ENCODE measurements around the gene MLST8.

The MLST8 gene, protein sequence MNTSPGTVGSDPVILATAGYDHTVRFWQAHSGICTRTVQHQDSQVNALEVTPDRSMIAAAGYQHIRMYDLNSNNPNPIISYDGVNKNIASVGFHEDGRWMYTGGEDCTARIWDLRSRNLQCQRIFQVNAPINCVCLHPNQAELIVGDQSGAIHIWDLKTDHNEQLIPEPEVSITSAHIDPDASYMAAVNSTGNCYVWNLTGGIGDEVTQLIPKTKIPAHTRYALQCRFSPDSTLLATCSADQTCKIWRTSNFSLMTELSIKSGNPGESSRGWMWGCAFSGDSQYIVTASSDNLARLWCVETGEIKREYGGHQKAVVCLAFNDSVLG

DNA sequence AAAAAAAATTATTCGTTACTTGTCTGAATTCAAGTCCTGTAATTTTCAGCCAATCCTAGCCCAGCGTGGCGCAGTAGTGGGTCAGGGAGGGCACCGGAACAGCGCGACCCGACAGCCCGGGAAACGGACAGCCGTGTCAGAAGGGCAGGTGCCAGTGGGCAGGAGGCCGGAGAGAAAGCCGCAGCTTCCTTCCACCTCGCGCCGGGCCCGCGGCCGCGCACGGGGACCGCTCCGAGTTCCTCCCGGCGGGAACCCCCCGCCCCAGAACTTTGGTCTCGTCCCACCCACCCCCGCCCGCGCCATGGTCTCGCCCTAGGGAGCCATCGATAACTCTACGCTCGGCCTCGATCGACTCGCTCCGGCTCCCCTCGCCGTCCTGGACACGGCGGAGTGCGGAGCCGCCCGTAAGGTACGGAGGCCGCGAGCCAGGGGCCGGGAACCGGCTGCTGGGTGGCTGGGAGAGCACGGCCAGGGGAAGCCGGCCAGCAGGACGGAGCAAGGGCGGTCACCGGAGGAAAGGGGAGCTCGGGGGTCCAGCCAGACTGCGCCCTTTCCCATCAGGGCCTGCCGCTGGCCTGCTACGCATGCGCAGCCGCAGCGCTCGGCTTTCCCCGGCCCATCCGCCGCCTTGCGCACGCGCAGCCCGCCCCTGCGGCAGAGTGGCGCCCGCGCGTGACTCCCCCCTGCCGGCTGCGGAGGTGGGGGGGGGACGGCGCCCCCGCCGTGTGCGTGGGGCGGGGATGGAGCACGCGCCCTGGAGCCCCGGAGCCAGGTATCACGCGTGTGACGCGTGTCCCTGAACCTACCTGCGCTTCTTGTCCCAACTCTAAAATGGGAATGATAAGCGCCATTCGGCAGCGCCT lies at the start of gene MLST8:
Gene MLST8 (plus strand): TSS at position 351 of the 863 bp plus-strand sequence. CDS start 632 bp downstream, outside the sequence.
- DNase-seq, result peak; percentile 72

DNA sequence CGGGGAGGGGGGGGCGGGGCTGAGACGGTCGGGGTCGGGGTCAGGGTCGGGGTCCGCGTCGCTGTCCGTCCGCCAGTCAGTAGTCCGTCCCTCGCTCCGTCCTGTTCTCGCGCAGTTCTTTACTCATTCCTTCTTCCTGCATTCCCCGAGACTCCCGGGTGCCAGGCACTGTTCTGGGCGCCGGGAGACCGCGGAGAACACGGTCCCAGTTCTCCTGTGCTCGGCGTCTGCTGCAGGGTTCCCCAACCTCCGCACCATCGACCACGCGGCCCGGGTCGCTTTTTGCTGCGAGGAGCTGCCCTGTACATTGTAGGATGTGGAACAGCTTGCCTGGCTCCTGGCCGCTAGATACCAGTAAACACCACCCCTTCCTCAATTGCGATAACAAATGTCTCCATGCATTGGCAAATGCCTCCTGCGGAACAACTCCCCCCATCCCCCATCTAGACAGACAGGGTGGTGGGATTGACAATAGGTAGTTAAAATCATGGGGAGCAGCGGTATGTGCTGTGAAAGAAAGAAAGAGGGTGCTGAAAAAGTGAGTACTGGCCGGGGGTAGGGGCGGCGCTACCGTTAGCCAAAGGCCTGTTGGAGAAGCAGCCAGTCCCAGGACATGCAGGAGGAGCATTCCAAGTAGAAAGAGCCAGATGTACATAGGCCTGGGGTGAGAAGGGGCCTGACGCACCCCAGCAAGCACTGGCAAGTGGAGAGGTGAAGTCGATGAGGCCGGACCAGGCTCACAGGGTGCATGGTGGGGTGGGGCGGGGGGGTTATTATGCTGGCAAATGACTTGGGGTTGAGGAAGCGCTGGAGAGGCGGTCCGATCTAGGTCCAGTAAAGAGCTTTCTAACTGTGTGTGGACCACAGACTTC lies 49.0 kb upstream of the MLST8 start:
- peak; percentile 38 for DNase-seq

DNA sequence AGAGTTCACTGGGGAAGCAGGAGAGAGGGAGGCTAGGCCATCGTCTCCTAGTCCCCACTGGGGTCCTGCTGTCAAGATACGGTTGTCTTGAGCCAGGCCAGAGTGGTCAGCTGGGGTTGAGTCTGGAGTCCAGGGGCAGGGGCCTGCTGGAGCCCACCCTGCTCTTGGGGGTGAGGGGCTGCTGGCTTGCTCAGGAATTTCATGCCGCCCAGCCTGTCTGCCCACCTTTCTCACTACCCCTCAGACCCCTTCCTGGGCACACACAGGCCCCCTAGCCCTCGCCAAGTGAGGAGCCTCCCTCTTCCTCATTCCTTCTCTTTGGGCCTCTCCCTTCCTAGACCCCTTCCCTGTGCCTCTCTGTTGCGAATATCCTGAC lies 48.4 kb upstream of the MLST8 start:
- no peak for DNase-seq

DNA sequence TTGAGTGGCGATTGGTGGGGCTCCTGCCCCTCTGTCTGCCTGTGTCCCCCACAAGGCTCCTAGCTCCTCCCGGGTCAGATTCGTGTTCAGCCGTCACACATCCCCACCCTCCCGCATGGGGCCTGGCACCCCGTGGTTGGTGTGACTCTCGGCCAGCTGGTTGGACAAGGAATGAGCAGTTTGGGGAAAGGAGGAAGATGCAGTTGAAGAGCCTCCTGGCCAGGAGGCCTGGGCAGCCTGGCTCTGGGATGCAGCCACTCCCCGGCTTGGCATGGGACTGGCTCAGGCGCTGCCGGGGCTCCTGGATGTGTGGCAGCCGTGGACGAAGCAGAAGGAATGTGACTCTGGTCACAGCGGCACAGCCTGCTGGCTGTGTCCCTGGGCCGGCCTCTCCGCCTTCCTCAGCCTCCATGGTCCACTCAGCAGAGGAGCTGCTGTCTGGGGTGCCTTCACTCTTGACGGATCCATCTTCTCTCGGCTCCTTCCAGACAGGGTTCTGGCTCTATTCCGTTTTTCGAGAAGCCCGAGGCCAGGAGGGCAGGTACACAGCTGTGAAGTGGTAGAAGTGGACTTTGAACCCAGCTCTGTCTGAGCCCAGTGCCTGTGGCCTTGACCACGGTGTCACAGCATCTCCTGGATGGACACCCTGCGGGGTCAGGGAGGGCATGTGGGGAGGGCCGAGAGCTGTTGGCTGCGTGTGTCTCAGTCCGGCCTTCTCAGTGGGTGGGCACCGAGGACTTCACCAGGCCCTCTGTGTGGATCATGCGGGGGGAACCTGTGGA lies 47.6 kb upstream of the MLST8 start:
- DNase-seq, result no peak

DNA sequence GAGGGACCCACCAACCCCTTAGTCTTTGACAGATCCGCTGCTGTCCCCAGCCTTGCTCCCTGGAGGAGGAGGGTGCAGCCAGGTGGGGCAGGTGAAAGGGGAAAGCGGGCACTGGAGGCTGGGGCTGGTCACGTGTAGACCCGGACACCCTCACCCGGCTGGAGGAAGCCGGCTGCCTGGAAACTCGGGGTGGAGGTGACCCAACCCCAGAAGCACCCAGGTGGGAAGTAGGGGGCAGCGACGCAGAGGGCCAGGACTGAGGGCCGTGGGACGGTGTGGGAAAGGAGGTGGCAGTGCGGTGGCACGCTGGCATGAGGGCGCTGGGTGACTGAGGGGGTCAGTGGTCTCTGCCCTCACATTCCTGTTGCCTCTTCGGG lies 47.0 kb upstream of the MLST8 start:
- no peak for DNase-seq

DNA sequence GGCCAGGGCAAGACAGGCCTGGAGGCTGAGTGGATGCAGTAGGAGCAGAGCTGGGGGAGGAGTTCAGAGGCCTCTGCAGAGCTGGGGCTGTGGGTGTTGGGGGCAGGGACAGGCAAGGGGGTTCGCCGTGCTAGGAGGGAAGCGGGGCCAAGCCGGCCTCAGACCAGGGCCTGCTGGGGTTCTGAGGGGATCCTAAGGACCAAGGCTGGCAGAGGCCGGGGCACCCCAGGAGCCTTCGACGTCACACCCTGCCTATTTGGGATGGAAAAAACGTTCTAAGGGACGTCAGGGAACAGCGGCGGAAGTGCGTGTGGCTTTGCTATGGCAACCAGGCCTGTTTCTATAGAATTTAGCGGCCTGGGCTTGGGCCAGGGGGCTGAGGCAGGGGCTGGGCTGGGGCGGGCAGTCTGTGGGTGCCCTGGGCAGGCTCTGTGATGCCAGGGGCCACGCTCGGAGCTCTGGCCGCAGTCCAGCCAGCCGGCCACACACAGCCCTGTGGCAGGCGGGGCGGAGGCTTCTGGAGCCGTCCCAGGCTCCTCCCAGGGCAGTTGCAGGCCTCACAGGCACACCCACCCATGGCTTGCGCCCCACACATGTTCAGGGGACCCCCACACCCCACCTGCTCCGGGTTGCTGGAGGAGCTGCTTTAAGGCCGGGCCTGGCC lies 45.9 kb upstream of the MLST8 start:
- DNase-seq, result no peak

DNA sequence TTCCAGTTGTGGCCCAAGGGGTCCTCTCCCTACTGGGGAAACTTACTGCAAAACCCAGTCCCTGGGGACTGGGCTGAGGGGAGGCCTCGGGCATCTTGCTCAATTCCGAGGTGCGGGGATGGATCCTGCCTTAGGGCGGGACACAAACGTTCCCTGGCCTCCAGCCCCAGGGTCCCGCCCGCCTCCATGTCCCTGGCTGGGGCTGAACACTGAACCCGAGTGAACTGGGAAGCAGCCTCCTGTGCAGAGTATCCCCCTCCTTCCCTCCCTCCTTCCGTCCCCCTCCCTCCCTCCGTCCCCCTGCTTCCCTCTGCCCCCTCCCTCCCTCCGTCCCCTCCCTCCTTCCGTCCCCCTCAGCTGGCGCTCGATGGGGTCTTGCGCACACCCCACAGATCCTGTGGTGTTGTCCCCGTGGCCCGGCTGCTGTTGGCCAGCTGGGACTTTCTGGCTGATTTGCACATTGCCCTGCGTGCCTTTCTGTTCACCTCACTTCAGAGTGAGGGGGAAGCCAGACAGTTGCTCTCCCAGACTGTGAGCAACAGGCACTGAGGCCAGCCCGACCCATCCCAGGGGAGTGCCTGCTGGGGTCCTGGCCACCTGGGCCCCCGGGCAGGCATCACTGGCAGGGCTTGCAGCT lies 44.2 kb upstream of the MLST8 start:
- no peak for DNase-seq

DNA sequence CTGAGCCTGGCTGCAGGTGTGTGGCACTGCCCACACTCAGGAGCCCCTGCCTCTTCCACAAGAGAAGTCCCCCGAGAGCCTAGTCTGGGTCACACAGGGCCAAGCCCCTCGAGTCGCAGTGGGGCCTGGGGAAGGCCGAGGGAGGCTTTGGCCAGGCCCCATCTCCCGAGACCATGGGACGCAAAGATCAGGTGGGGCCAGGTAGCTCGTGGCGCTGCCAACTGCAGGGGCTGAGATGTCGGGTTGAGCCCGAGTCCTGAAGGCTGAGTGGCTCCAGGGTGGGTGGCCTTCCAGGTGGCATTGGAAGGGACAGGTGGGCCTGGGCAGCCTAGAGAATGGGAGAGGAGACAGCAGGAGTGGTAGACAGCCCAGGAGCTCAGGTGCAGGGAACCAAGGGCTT lies 43.3 kb upstream of the MLST8 start:
- no peak for DNase-seq

DNA sequence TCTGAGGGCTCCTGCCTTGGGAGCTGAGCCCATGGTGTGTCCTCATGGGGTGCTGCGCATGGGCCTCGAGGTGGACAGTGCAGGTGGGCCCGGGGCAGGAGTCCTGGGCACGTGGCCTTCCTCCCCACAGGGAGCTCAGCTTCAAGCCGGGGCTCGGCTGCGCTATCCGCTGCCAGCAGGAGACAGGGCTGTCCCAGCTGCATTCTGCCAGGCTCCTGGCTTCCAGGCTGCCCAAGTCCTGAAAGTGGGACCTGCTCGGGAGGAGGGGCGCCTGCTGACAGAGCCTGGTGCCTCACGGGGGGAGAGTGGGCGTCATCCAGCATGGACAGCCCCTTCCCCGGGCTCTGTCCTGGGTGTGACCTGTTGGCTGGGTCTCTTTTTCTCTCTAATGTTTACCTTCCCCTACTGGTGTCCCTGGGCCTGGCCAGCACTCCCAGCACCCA lies 42.6 kb upstream of the MLST8 start:
- DNase-seq, result no peak

DNA sequence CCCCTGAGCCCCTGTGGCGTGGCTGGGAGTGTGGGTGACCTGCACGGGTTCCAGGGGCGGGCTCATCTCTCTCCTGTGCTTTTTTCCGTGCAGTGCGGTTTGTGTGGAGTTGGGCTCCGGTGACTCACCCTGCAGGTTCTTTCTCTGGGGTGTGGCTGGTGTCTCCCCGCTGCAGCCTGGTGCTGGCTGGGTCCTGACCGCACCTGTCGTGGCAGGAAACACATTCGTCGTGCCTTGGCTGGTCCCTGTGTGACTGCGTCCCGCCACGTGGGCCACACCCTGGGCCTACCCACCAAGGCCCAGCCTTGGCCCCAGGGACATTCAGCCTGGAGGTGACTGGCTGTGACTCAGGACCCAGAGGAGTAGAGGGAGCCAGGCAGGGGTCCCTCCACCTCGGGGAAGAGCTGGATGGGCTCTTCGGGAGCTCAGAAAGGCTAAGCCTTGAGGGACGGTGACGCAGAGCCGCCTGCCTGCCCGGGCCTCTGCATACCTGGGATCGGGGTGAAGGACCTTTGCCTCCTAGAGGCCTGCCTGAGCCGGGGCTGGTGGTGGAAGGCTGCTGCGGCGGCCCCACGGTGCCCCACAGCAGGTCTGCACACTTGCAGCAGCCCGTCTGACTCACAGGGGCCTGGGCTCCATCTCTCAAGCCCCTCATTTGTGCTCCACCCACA lies 41.9 kb upstream of the MLST8 start:
- DNase-seq, result no peak

DNA sequence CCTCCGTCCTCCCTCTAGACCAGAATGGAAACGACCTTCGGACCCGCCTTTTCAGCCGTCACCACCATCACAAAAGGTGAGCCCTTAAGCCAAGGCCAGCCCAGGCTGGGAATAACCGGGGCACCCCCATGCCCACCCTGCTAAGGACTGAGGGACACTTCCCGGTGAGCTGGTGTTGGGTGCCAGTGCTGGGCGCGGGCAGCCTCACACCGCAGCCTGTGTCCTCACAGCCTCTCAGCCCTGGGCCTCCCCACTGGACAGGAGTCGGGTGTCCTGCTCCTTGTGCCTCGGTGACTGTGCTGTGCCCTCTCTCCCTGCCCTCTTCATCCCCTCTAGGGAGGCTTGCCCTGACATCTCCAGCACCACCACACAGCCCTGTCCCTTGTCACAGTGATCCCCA lies 39.4 kb upstream of the MLST8 start:
- no peak for DNase-seq

DNA sequence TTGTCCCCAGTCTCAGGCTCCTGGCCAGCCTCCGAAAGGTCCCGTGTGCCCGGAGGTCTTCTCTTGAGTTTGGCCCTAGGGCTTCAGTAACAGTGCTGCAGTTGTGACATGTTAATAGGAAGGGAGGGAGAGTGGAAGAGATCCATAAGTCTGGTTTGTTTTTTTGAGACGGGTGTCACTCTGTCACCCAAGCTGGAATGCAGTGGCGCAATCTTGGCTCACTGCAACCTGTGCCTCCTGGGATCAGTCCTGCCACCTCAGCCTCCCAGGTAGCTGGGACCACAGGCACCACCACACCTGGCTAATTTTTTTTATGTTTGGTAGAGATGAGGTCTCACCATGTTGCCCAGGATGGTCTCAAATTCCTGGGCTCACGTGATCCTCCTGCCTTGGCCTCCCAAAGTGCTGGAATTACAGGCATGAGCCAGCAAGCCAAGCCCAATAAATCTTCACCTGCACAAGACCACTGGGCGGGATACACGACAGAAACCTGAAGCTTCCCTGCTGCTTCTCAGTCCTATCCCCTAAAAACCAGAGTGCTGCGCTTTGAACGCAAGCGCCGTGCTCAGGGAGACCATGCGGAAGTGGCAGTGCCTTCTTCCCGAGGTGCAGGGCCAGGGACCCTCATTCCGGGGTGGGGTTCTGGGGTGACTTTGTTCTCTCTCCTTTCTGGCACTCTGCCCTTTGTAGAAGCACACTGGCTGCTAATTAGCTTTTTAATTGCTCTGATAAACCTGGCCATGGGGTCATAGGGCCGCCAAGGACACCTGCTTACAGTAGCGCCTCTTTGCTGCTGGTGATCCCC lies 38.8 kb upstream of the MLST8 start:
- no peak for DNase-seq

DNA sequence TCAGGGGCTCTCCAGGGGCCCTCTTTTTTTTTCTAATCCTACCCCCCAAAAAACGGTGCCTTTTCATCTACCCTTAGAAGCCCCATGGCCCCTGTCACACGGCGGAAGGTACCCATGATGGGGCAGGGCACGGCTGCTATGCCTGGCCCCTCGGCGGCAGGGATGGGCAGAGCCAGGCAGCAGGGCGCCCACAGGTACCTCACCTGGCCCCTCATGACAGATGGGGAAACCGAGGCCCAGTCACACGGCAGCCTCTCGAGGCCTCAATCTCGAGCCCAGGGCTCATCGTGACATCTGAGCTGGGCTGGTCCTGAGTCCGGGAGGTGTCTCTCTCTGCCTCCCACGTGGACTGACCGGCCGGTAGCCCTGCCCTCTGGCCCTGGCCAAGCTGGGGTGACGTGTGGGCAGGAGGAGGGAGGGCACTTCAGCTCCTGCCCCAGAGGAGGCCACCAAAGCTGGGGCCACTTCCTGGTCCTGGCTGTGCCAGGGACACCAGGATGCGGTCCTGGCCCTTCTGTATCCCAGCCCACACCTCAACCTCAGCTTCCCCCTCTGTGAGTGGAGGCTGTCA lies 38.1 kb upstream of the MLST8 start:
- DNase-seq, result no peak

DNA sequence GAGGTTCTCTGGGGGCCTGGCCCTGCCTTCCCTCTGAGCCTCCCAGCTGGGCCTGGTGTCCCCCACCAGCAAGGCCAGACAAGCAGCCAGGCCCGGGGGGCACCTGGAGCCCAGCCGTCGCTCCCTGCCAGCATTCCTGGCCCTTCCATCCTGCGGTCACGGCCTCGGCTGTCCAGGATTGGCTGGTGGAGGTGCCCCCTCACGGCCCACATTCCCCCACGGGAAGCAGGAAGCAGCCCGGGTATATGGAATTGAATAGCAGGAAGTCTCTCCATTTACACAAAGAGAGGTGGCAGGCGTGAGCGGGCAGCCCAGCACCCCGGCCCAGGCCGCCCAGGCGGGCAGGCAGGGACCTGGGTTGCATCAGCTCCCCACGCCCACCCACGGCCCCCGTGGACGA lies 35.2 kb upstream of the MLST8 start:
- no peak for DNase-seq

DNA sequence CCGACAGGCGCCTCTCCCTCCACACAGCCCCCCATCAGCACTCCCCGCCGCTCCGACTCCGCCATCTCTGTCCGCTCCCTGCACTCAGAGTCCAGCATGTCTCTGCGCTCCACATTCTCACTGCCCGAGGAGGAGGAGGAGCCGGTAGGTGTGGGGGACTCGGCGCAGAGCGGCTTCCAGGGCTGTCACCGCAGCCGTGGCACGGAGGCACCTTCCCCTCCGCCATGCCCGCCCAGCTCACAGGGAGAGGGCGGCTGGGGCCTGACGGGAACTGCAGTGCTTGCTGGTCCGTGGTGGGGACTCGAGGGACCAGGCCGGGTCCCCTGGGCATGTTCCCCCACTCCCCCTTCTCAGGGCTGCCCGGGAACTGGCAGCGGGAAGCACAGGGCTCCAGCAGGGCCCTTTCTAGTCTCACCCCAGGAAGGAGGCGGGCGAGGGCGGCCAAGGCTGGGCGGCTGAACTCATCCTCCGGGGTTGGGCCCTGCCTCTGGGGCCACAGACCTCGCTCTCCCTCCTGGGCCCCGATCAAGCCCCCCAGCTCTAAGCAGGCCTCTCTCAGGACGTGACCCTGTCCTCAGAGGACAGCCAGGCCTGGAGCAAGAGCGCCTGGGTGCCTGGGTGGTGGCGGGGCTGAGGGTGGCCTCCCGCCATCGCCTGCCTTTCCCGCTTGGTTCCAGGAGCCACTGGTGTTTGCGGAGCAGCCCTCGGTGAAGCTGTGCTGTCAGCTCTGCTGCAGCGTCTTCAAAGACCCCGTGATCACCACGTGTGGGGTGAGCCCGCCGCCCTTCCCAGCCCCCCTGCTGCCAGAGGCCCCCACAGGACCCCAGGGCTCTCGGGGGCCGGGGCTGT lies 34.4 kb upstream of the MLST8 start:
- DNase-seq, result no peak

DNA sequence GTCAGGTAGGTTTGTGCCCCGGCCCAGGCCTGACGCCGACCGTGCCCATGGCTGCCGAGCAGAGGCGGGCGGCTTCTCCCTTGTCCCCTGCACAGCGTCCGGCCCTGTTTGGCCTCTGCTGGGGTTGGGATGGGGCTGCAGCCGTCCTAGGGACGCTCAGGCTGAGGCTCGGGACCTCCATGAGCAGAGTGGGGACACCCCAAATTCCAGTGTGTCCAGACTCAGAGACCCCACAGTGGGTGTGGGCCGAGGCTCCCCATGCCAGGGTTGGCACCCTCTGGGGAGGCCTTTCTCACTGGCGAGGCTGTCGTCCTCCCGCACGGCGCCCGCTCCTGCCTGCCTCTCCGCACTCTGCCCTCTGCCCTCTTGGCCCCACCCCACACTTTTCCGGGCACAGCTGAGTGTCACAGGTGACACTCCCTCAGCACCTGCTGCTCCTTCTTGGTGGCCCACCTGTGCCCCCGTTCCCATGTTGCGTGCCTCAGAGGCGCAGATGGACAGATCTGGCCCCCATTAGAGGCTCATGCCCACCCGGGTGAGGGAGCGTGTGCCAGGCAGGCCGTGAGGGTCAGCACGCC lies 33.6 kb upstream of the MLST8 start:
- no peak for DNase-seq

DNA sequence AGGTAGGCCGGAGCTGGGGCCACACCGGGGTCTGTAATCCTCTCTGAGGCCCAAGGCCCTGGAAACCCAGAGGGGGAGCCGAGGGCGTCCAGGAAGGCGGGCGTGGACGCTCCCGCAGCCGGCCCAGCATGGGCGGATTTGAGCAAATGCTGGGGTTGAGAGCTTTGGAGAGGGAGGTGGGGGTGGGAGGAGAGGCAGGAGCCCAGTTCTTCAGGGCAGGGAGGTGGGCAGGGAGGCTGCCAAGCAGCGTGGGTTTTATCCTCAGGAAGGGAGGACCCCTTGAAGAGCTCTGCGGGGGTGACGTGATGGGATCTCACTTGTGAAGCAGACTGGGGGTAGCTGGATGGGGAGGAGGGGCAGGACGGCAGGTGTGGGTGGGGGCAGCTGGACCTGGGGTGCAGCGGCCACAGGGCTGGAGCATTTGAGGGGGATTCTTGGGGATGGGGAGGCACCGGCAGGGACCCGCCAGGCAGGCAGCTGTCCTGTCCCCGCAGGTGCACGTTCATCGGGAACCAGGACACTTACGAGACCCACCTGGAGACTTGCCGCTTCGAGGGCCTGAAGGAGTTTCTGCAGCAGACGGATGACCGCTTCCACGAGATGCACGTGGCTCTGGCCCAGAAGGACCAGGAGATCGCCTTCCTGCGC lies 32.4 kb upstream of the MLST8 start:
- no peak for DNase-seq

DNA sequence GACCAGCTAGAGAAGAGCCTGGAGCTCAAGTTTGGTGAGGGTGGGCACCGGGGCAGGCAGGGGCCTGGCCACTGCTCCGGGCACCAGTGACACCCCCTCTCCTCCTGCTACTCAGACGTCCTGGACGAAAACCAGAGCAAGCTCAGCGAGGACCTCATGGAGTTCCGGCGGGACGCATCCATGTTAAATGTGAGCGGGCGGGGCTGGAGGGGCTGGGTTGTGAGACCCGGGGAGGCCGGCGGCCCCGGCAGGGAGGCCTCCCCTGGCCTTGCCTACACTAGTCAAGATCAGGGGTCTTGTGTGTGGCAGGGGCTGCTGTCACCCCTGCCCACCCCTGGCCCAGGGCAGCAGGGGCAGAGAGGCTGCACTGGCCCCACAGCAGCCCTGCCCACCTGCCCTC lies 31.9 kb upstream of the MLST8 start:
- DNase-seq, result no peak
